Limb (tissue), 2 donors: Measurements from ENCODE around the gene MB21D2.
A peak's percentile ranks its signal among the peaks of the same experiment; 100 is the strongest.
"Not testable (repeated sequence)": the region's sequence is repeated elsewhere in the genome, so short reads cannot be mapped to it uniquely, and the experiment has no call there.

Source experiments
- DNase-seq, 2 donors: peaks; one replicate each; pipeline ENCODE4 v3.0.0-alpha.2; 2016; ENCODE audit errors: extremely low spot score in 2 of 2

The MB21D2 gene, protein sequence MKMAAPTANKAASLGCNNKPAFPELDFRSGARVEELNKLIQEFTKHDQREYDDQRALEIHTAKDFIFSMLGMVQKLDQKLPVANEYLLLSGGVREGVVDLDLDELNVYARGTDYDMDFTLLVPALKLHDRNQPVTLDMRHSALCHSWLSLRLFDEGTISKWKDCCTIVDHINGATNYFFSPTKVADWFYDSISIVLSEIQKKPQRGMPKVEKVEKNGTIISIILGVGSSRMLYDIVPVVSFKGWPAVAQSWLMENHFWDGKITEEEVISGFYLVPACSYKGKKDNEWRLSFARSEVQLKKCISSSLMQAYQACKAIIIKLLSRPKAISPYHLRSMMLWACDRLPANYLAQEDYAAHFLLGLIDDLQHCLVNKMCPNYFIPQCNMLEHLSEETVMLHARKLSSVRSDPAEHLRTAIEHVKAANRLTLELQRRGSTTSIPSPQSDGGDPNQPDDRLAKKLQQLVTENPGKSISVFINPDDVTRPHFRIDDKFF

DNA sequence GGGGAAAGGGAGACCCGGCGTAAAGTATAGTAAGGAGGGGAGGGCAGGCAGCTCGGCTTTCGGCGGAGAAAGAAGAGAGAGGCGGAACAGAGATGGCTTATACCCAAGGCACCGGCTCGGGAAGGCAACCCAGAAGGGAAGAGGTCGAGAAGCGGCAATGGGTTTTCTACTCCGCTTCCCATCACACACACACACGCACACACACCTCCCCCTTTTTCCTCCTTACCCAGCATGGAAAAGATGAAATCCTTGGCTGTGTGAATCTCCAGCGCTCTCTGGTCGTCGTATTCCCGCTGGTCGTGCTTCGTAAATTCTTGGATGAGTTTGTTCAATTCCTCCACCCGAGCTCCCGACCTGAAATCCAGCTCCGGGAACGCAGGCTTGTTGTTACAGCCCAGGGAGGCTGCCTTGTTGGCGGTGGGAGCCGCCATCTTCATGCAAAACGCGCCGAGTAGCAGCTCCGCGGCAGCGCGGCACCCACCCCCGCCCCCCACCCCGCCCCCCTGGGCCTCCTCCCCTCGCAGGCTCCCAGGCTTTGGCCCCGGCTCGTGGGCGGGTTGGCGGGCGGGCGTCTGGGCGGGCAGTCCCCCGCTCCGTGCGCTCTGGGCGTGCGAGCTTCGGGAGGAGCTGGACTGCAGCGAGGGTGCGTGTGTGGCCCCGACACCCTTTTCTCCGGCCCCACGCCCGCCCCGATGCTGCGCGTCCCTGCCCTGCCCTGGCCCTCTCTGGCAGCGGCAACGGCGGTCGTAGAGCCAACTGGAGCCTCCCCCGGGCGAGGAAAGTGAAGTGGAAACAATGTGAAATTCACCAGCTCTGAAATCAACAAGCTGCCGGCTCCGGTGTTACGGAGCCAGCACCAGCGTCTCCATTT, at the start of gene MB21D2:
Gene MB21D2 (minus strand): TSS at position 453 of the 871 bp plus-strand sequence. CDS start 16 bp downstream, at position 437.
- DNase-seq, result peak; percentile 79 to 90

DNA sequence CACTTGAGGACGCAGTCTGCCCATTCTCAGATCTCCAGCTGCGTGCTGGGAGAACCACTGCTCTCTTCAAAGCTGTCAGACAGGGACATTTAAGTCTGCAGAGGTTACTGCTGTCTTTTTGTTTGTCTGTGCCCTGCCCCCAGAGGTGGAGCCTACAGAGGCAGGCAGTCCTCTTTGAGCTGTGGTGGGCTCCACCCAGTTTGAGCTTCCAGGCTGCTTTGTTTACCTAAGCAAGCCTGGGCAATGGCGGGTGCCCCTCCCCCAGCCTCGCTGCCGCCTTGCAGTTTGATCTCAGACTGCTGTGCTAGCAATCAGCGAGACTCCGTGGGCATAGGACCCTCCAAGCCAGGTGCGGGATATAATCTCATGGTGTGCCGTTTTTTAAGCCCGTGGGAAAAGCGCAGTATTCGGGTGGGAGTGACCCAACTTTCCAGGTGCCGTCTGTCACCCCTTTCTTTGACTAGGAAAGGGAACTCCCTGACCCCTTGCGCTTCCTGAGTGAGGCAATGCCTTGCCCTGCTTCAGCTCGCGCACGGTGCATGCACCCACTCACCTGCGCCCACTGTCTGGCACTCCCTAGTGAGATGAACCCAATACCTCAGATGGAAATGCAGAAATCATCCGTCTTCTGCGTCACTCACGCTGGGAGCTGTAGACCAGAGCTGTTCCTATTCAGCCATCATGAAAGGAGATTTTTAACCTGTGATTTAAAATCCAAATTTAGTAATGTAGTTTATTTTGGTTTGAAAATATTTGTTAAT, 47.5 kb upstream of the MB21D2 start:
- DNase-seq, result not testable (repeated sequence)

DNA sequence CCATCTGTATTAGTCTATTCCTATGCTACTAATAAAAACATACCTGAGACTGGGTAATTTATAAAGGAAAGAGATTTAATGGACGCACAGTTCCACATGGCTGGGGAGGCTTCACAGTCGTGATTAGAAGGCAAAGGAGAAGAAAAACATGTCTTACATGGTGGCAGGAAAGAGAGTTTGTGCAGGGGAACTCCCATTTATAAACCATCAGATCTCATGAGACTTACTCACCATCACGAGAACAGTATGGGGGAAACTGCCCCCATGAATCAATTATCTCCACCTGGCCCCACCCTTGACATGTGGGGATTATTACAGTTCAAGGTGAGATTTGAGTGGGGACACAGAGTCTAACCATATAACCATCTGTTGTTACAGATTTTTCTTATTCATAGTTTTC, 42.1 kb upstream of the MB21D2 start:
- DNase-seq, result no peak

GRCh38 chr3:192958219-192958872, 40.7 kb upstream of the MB21D2 start:
- no peak for DNase-seq

GRCh38 chr3:192957441-192958021, 39.9 kb upstream of the MB21D2 start:
- DNase-seq, result peak; percentile 31 to 63

DNA sequence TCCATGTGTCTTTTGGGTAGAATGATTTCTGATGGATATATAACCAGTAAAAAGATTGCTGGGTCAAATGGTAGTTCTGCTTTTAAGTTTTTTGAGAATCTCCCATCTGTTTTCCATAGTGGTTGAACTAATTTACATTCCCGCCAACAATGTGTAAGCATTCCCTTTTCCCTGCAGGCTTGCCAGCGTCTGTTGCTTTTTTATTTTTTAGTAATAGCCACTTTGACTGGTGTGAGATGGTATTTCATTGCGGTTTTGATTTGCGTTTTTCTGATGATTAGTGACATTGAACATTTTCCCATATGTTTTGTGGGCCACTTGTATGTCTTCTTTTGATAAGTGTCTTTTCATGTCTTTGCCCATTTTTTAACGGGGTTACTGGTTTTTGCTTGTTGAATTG, 36.3 kb upstream of the MB21D2 start:
- DNase-seq, result no peak

- no peak for DNase-seq
Observed at GRCh38 chr3:192947421-192947820, 29.8 kb upstream of the MB21D2 start.

DNA sequence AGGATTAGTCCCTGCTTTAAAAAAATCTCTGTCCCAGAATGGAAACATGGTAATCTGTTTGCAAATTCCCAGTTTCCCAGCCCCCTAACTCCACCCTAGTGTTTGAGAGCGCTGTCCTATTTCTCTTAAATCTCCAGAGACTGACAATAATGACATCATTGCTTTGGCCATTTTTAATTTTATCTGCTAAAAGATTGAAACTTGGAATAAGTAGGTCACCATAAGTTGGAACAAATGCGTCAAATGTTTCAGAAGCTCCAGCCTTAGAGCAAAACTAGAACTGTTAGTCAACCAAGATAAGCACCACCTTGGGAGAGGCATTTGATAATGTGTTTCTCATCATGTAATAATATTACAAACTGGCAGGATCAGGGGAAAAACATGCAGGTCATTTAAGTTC, 25.7 kb upstream of the MB21D2 start:
- no peak for DNase-seq

DNA sequence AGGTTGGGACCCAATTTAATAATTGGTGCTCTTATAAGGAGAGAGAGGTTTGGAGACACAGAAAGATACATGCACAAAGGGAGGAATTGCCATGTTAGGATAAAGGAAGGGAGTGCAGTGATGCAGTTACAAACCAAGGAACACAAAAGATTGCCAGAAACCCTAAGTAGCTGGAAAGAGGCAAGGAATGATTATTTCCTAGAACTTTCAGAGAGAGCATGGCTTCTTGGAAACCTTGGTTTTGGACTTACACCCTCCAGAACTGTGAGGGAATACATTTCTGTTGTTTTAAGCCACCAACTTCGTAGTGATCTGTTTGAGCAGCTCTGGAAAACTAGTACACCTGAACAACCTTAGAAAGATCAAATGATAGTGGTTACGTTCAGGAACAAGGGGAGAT, 25.0 kb upstream of the MB21D2 start:
- DNase-seq, result no peak

- DNase-seq, result no peak
Observed at GRCh38 chr3:192940129-192940528, 22.5 kb upstream of the MB21D2 start.

GRCh38 chr3:192935441-192935840, 17.8 kb upstream of the MB21D2 start:
- no peak for DNase-seq

DNA sequence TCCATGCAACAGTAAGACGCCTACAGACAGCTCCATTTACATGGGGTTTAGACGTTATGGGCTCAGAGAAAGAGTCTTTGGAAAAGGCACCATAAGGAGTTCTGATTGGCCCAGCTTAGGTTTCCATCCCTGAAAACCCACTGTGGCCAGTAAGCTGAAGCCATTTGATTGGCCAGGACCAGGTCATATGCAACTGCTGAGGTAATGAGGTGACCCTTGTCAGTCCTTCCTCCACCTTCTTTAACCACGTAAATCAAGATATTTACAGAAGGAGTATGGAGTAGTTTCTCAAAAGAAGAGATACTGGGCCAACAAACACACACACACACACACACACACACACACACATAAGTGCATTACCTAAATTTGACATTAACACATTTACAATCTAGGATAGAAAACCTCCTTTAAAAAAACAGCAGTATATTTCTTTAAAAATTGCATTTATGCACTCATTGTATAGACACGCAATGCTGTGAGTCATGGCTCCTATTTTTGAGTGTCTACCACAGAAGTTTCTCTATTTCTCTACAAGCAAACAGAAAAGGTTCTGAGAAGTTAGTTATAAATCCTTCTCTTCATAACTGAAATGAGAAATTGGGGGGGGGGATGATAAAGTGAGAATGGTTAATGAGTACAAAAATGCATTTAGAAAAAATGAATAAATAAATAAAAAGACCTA, 16.3 kb upstream of the MB21D2 start:
- DNase-seq, result no peak

DNA sequence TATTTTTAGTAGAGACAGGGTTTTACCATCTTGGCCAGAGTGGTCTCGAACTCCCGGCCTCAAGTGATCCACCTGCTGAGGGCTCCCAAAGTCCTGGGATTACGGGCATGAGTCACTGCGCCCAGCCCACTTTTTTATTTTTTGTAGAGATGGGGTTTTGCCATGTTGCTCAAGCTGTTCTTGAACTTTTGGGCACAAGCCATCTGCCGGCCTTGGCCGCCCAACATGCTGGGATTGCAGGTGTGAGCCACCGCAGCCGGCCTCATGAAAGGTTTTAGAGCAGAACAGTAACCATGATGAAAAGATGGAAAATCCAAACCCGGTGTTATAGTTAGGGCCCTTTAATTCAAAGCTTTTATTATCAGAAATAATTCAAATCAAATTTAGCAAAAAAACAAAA, 15.6 kb upstream of the MB21D2 start:
- no peak for DNase-seq

DNA sequence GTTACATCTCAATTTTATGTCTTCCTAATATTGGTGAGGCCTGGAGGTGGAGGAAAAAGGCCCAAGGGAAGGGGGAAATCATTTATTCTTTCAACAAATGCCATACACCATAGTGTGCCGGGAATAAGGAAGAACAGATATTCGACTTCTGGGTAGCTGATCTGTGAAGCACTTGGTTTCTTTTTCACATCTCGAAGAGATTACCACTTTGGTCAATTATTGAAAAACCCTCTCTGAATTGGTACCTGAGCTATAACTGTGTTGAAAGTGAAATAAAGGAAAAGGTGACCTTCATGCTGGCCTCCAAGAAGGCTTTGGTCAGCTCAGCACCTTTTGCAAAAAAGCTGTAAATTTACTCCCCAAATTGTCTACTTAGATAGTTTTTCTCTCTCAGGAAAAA, 14.2 kb upstream of the MB21D2 start:
- no peak for DNase-seq

DNA sequence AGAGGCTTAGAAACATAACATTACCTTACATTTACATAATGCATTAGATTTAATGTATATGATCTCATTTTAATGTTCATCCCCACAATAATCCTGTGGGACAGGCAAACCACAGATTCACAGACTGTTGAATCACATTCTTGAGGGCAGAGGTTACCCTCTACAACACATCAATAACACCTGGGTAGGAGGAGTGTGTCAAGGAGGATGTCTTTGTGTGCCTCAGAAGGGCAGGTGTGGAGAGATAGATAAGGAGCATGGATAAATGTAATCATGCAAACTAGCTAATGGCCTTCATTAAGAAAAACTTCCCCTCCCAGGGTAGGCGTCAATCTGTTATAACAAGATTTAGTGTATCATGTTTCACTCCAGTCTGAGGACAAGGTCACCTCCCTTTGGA, 12.9 kb upstream of the MB21D2 start:
- no peak for DNase-seq

DNA sequence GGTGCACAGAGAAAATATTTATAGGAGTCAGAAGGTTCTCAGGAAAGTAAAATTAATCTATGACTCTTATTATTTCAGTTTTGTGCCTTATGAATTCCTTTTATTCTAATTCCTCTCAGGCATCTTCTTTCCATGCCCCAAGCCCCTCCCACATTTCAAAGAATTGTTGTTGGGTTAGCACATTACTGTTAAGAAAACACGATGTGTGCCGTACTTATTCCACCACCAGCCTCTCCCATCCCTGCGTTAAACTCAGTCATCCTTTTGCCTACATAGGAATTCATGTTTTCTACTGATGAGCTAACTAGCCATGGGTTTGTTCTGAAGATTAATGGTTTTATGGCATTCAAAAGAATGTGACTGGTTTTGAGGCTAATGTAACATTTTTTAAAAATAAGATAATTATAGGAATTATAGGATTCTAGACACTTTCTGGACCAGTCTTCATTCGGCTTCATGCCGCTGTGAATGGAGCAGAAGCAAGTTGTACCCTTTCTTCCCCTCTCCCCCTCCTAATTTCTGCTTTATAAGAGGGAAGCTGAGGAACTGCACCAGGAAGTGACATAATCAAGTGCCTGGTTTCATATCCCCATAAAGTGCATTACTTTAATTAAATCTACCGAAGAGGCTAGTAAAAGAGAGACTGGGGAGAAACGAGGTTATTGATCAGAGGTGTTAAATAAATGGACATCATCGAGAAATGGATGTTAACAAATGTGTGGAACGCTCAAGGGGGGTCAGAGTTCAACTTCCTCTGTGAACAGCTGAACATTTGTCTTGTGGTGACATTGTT, 12.3 kb upstream of the MB21D2 start:
- no peak for DNase-seq

DNA sequence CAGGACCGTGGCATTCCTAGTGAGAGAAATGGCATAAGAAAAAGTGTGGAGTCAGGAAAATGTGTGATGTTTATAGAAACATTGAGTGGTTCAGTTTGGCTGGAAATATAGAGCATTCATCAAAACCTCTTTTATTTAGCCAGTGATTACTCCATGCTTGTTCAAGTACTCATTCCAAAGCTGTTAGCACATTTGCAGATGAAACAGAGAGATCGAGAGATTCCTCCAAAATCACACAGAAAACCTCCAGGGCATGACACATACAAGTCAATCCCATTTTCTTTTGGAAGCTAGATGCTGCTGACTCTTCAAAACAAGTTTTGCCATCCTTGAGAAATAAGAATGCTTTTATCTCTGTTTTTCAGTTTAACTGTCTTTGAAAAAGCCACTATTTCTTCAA, 11.5 kb upstream of the MB21D2 start:
- DNase-seq, result no peak

DNA sequence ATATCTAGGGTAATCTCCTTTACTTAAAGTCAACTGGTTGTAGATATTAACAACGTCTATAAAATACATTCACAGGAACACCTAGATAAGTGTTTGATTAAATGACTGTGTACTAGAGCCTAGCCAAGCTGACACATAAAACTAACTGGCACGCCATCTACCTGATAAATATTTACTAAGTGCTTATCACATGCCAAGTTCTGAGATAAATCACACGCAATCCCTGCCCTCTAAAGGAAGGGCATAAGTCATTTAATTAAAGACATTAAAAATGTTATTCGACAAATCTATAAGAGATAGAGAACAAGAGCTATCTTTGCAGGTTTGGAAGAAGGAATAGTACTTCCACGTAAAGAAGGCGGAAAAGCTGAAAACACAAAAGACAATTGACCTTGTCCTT, 11.1 kb upstream of the MB21D2 start:
- no peak for DNase-seq

GRCh38 chr3:192928016-192928415, 10.4 kb upstream of the MB21D2 start:
- no peak for DNase-seq
